Loucy (cell line): ENCODE results near the gene KLHL40.

Experiments used
- EZH2phosphoT487 ChIP-seq: fragments of 200-600 bp; IDR thresholded peaks from 2 replicates; pipeline ENCODE4 v1.6.1; 2018; ENCODE audit warnings: antibody characterized with exemption, mild to moderate bottlenecking, moderate library complexity, borderline replicate concordance
- TF ChIP-seq, protein P1 (sequence below): fragments of 200-600 bp; sonication (generic); conservative IDR thresholded peaks from 2 replicates; pipeline ENCODE4 v1.5.1; 2014; ENCODE audit warnings: mild to moderate bottlenecking, antibody characterized with exemption, low read length

DNA sequence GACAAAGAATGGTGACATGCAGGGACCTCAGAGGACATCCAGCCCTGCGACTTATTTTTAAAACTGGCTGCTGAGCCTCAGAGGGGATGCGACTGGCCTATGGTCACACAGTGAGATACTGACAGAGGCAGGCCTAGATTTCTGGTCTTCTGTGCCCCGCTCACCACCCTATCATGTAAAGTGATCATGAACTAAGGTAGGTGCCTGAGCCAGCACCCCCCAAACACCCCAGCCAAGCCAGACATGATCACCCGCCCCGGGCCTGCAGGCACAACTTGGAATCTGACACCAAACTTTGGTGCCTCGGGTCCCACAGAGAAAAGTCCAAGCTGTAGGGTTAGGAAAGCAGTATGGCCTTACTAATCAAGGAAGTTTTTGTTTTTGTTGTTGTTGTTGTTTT is 51.2 kb downstream of the KLHL40 start:
- TF ChIP-seq, protein P1, sequence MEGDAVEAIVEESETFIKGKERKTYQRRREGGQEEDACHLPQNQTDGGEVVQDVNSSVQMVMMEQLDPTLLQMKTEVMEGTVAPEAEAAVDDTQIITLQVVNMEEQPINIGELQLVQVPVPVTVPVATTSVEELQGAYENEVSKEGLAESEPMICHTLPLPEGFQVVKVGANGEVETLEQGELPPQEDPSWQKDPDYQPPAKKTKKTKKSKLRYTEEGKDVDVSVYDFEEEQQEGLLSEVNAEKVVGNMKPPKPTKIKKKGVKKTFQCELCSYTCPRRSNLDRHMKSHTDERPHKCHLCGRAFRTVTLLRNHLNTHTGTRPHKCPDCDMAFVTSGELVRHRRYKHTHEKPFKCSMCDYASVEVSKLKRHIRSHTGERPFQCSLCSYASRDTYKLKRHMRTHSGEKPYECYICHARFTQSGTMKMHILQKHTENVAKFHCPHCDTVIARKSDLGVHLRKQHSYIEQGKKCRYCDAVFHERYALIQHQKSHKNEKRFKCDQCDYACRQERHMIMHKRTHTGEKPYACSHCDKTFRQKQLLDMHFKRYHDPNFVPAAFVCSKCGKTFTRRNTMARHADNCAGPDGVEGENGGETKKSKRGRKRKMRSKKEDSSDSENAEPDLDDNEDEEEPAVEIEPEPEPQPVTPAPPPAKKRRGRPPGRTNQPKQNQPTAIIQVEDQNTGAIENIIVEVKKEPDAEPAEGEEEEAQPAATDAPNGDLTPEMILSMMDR = no peak
- no peak for TF ChIP-seq EZH2phosphoT487
